Keratinocyte (primary cell): ENCODE results near the gene CCDC141. TPM values are rescaled to one million over a fixed set of nuclear protein-coding genes. Genes with fewer than 3 reads are reported as not detected.

Source experiments
- DNase-seq: peaks from one replicate; pipeline ENCODE4 v3.0.0-alpha.2; 2011; ENCODE audit warnings: low read depth, missing footprints, low spot score
- FAIRE-seq: peaks from 2 replicates; lab custom pipeline; 2011; peaks lifted over from hg19 to GRCh38; lab: Jason Lieb, UNC
- H2AFZ ChIP-seq: 2 replicates; pipeline ENCODE4 v1.6.0; 2012; ENCODE audit warnings: low read length, control low read depth, inconsistent platforms; ENCODE audit not compliant: control insufficient read depth
- H3K27ac ChIP-seq: 2 replicates; pipeline ENCODE4 v1.5.1; 2011; ENCODE audit warnings: low read length; ENCODE audit not compliant: control insufficient read depth, insufficient read depth
- H3K27me3 ChIP-seq: 3 replicates; pipeline ENCODE4 v1.6.0; 2011; ENCODE audit warnings: low read length; ENCODE audit not compliant: control insufficient read depth, insufficient read depth; ENCODE audit errors: extremely low read depth
- H3K36me3 ChIP-seq, 2 experiments: 2 replicates in 1 of 2; 3 replicates in 1 of 2; pipeline ENCODE4 v1.5.1; 2011; ENCODE audit warnings: low read length in 2 of 2, mild to moderate bottlenecking in 1 of 2; ENCODE audit not compliant: control insufficient read depth in 2 of 2, insufficient read depth in 2 of 2; ENCODE audit errors: extremely low read depth in 1 of 2
- H3K4me1 ChIP-seq: 3 replicates; pipeline ENCODE4 v1.5.1; 2011; ENCODE audit warnings: low read length; ENCODE audit not compliant: control insufficient read depth, insufficient read depth; ENCODE audit errors: extremely low read depth
- H3K4me2 ChIP-seq: 3 replicates; pipeline ENCODE4 v1.6.0; 2011; ENCODE audit warnings: low read depth, low read length; ENCODE audit not compliant: control insufficient read depth, insufficient read depth; ENCODE audit errors: extremely low read depth
- H3K4me3 ChIP-seq, 3 experiments: fragments of 200-600 bp in 1 of 3; sonication (generic) in 1 of 3; 2 replicates in 2 of 3; 3 replicates in 1 of 3; pipeline ENCODE4 v1.5.1; 2011 to 2016; ENCODE audit warnings: low read length in 3 of 3, mild to moderate bottlenecking in 3 of 3, control low read depth in 2 of 3, inconsistent platforms in 1 of 3, low read depth in 1 of 3, mixed read lengths in 1 of 3, mixed run types in 1 of 3, moderate library complexity in 1 of 3; ENCODE audit not compliant: control insufficient read depth in 2 of 3, insufficient read depth in 2 of 3; ENCODE audit errors: extremely low read depth in 1 of 3
- H3K79me2 ChIP-seq: 2 replicates; pipeline ENCODE4 v1.6.0; 2012; ENCODE audit warnings: low read length; ENCODE audit not compliant: control insufficient read depth, insufficient read depth
- H3K9ac ChIP-seq: 3 replicates; pipeline ENCODE4 v1.6.0; 2011; ENCODE audit warnings: low read length; ENCODE audit not compliant: control insufficient read depth, insufficient read depth; ENCODE audit errors: extremely low read depth
- H3K9me1 ChIP-seq: 3 replicates; pipeline ENCODE4 v1.6.0; 2011; ENCODE audit warnings: low read length; ENCODE audit not compliant: control insufficient read depth, insufficient read depth; ENCODE audit errors: extremely low read depth
- H3K9me3 ChIP-seq: 2 replicates; pipeline ENCODE4 v1.5.1; 2012; ENCODE audit warnings: low read depth, low read length; ENCODE audit not compliant: control insufficient read depth
- H4K20me1 ChIP-seq: 3 replicates; pipeline ENCODE4 v1.6.0; 2011; ENCODE audit warnings: low read length; ENCODE audit not compliant: control insufficient read depth, insufficient read depth; ENCODE audit errors: extremely low read depth
- CTCF ChIP-seq, 3 experiments: IDR thresholded peaks in 1 of 3; conservative IDR thresholded peaks in 1 of 3; optimal IDR thresholded peaks in 1 of 3; 2 replicates in 2 of 3; 3 replicates in 1 of 3; pipeline versions ENCODE3 to v1.5.1; 2011; ENCODE audit warnings: low read length in 3 of 3, mild to moderate bottlenecking in 3 of 3, moderate library complexity in 2 of 3, control low read depth in 1 of 3, inconsistent platforms in 1 of 3; ENCODE audit not compliant: insufficient read depth in 2 of 3; ENCODE audit errors: extremely low read depth in 1 of 3
- EZH2 ChIP-seq: IDR thresholded peaks from one replicate; pipeline ENCODE4 v1.6.1; 2012; ENCODE audit warnings: inconsistent platforms, mild to moderate bottlenecking, low read length, moderate library complexity
- dilution Hi-C: fragments of 300-500 bp; cut with MboI; formaldehyde crosslinking; loops from one replicate; pipeline ENCODE4 v1.7.0; 2020; ENCODE audit warnings: low sequenced_read_pairs; ENCODE audit not compliant: extremely low pct_ligation_motif_present
- polyA plus RNA-seq, 5 experiments: library from polyadenylated mRNA; depleted of rRNA in 3 of 5; stranded (reverse) in 3 of 5; stranded (forward) in 1 of 5; unstranded in 1 of 5; fragments of >200 nt; gene quantifications; 1 replicate in 1 of 5; 2 replicates in 3 of 5; 3 replicates in 1 of 5; pipeline versions ENCODE4 v1.2.1 to v1.2.3, GENCODE V29; 2011 to 2012; ENCODE audit warnings: missing spikeins in 2 of 5, low read depth in 1 of 5, low replicate concordance in 1 of 5

The CCDC141 gene
- polyA plus RNA-seq, 1 donor (not counting 4 experiments of a cell fraction or from before 2014, with no cell fraction given) = not detected

- Histone ChIP-seq H2AFZ (no peak overlapping the region), H3K9me3 (no peaks in the 10 kb centered on the region), H3K27me3 (no peaks in the 10 kb centered on the region), H4K20me1 (no peaks in the 10 kb centered on the region), H3K4me3 (no peak overlapping the region), H3K4me2 (no peak overlapping the region), H3K36me3 (no peaks in the 10 kb centered on the region), H3K4me1 (no peaks in the 10 kb centered on the region), H3K9me1 (no peaks in the 10 kb centered on the region), H3K9ac (no peak overlapping the region), H3K79me2 (no peaks in the 10 kb centered on the region), H3K27ac (no peak overlapping the region)
- no peak for FAIRE-seq
- TF ChIP-seq EZH2 (no peak), CTCF (optimal IDR thresholded peaks at IDR 0.05 in 1 of 3, IDR thresholded peaks at IDR 0.05 in 1 of 3, conservative IDR thresholded peaks at IDR 0.05 in 1 of 3; ENCODE audit: extremely low read depth in 1 of 3, insufficient read depth in 2 of 3, low read length in 3 of 3) (no peak)
- no peak for DNase-seq
- dilution Hi-C loops = no loop called here
These were observed 206.2 kb downstream of the CCDC141 start for GRCh38 chr2:178843697-178844096.

- Histone ChIP-seq H3K9ac (no peak overlapping the region), H3K27ac (no peak overlapping the region), H3K9me3 (no peaks in the 10 kb centered on the region), H3K4me2 (no peak overlapping the region), H3K36me3 (no peaks in the 10 kb centered on the region), H3K9me1 (no peaks in the 10 kb centered on the region), H3K27me3 (peaks cover 5% of the 10 kb centered on the region), H3K4me1 (no peaks in the 10 kb centered on the region), H4K20me1 (no peaks in the 10 kb centered on the region), H3K79me2 (no peaks in the 10 kb centered on the region), H3K4me3 (no peak overlapping the region), H2AFZ (no peak overlapping the region)
- dilution Hi-C loops = no loop called here
- DNase-seq = no peak
- FAIRE-seq = no peak
- no peak for TF ChIP-seq CTCF (optimal IDR thresholded peaks at IDR 0.05 in 1 of 3, IDR thresholded peaks at IDR 0.05 in 1 of 3, conservative IDR thresholded peaks at IDR 0.05 in 1 of 3; ENCODE audit: extremely low read depth in 1 of 3, insufficient read depth in 2 of 3, low read length in 3 of 3)
- TF ChIP-seq EZH2 = no peak
These were observed 213.1 kb downstream of the CCDC141 start for GRCh38 chr2:178836807-178837206.
